Measurements from ENCODE around the gene LRWD1.

GRCh38 chr7:102424129-102424551 is 40.6 kb upstream of the LRWD1 start:
- TF ChIP-seq PRDM6 (tag by site-specific recombination; IDR thresholded peaks at IDR 0.05) (no peak), ZNF571 (tag by site-specific recombination; IDR thresholded peaks at IDR 0.05) (no peak), ZNF513 (tag by site-specific recombination; IDR thresholded peaks at IDR 0.05) (no peak), ZNF16 (tag by site-specific recombination; IDR thresholded peaks at IDR 0.05; ENCODE audit: low read depth) (no peak), ZNF785 (tag by site-specific recombination; IDR thresholded peaks at IDR 0.05) (no peak), ZNF530 (tag by site-specific recombination; IDR thresholded peaks at IDR 0.05; ENCODE audit: low read depth) (no peak)
- TF ChIP-seq, protein P1, sequence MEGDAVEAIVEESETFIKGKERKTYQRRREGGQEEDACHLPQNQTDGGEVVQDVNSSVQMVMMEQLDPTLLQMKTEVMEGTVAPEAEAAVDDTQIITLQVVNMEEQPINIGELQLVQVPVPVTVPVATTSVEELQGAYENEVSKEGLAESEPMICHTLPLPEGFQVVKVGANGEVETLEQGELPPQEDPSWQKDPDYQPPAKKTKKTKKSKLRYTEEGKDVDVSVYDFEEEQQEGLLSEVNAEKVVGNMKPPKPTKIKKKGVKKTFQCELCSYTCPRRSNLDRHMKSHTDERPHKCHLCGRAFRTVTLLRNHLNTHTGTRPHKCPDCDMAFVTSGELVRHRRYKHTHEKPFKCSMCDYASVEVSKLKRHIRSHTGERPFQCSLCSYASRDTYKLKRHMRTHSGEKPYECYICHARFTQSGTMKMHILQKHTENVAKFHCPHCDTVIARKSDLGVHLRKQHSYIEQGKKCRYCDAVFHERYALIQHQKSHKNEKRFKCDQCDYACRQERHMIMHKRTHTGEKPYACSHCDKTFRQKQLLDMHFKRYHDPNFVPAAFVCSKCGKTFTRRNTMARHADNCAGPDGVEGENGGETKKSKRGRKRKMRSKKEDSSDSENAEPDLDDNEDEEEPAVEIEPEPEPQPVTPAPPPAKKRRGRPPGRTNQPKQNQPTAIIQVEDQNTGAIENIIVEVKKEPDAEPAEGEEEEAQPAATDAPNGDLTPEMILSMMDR (tag by site-specific recombination; IDR thresholded peaks at IDR 0.05): no peak
